Effector memory CD4-positive, alpha-beta T cell (primary cell): ENCODE data around the gene IGSF9.
A peak's percentile ranks its signal among the peaks of the same experiment; 100 is the strongest.

Experiments
- DNase-seq, 3 donors: peaks; one replicate each; pipeline ENCODE4 v3.0.0-alpha.2; 2020
- H3K27ac ChIP-seq: 2 replicates; pipeline ENCODE4 v1.7.0; 2013; ENCODE audit warnings: mild to moderate bottlenecking, low read length, moderate library complexity; ENCODE audit not compliant: insufficient read depth, poor library complexity, severe bottlenecking
- H3K27me3 ChIP-seq: replicated peaks from 2 replicates; pipeline ENCODE4 v1.7.0; 2013; ENCODE audit warnings: mild to moderate bottlenecking, low read length; ENCODE audit not compliant: insufficient read depth, control insufficient read depth, poor library complexity, severe bottlenecking
- H3K36me3 ChIP-seq: 2 replicates; pipeline ENCODE4 v1.7.0; 2013; ENCODE audit warnings: mild to moderate bottlenecking, low read length, moderate library complexity; ENCODE audit not compliant: control insufficient read depth, insufficient read depth
- H3K4me1 ChIP-seq: 2 replicates; pipeline ENCODE4 v1.7.0; 2013; ENCODE audit warnings: low read length, mild to moderate bottlenecking; ENCODE audit not compliant: control insufficient read depth, insufficient read depth, poor library complexity, severe bottlenecking
- H3K4me3 ChIP-seq: 2 replicates; pipeline ENCODE4 v1.7.0; 2013; ENCODE audit warnings: low read length, low read depth, mild to moderate bottlenecking; ENCODE audit not compliant: insufficient read depth, poor library complexity, severe bottlenecking
- H3K9me3 ChIP-seq: 2 replicates; pipeline ENCODE4 v1.7.0; 2013; ENCODE audit warnings: mild to moderate bottlenecking, low read length, moderate library complexity; ENCODE audit not compliant: control insufficient read depth
- total RNA-seq, 3 donors: gene quantifications; one replicate each; lab custom pipeline; 2026; lab: John Stamatoyannopoulos, UW

IGSF9 gene, protein sequence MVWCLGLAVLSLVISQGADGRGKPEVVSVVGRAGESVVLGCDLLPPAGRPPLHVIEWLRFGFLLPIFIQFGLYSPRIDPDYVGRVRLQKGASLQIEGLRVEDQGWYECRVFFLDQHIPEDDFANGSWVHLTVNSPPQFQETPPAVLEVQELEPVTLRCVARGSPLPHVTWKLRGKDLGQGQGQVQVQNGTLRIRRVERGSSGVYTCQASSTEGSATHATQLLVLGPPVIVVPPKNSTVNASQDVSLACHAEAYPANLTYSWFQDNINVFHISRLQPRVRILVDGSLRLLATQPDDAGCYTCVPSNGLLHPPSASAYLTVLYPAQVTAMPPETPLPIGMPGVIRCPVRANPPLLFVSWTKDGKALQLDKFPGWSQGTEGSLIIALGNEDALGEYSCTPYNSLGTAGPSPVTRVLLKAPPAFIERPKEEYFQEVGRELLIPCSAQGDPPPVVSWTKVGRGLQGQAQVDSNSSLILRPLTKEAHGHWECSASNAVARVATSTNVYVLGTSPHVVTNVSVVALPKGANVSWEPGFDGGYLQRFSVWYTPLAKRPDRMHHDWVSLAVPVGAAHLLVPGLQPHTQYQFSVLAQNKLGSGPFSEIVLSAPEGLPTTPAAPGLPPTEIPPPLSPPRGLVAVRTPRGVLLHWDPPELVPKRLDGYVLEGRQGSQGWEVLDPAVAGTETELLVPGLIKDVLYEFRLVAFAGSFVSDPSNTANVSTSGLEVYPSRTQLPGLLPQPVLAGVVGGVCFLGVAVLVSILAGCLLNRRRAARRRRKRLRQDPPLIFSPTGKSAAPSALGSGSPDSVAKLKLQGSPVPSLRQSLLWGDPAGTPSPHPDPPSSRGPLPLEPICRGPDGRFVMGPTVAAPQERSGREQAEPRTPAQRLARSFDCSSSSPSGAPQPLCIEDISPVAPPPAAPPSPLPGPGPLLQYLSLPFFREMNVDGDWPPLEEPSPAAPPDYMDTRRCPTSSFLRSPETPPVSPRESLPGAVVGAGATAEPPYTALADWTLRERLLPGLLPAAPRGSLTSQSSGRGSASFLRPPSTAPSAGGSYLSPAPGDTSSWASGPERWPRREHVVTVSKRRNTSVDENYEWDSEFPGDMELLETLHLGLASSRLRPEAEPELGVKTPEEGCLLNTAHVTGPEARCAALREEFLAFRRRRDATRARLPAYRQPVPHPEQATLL
- 0 to 0.17 (median 0) reads per million in 3 donors for total RNA-seq

DNA sequence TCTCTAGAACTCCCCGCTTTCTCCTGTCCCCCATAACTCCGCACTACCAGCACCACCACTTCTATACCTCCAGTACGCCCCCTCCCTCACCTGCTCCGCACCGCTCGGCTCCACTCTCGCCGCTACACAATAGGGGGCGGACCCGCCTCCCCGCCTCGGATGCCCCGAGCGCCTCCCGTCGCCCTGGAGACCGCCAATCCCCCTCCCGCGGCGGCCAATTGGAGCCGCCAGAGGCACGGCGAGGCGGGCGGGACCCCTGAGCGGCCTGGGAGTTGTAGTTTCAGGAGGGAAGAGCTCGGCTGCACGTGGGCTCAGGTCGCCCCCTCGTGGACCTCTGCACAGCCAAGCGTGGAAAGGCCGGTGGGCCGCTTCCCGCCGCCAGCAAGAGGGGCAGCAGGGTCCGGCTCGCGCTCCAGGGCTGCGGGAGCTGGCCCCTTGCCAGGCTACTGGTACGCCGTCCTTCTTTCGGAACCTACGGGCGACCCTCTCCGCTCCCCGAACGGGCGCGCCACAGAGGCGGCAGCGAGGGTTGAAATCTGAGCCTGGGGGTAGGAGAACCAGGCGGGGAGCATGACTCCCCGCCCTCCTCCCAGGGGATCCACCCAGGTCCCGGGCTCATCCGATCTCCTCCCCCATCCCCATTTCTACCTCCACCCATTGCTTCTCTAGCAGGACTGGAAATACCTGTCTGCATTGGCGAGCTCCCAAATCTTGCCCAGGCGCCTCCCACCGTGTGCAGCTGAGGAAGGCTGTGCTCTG lies at the start of gene IGSF9:
Gene IGSF9 (minus strand): TSS at position 131 of the 759 bp plus-strand sequence. CDS start 2,159 bp downstream, outside the sequence.
- DNase-seq = peak; percentile 34 to 67 (median 45)
- peaks cover 21% of the 10 kb centered on the region for H3K27me3 ChIP-seq
- H3K27ac ChIP-seq = no peak within 1 kb of the TSS
- peaks cover 9% of the 10 kb centered on the region for H3K4me1 ChIP-seq
- H3K4me3 ChIP-seq = peak within 1 kb of the TSS; percentile 31
- H3K36me3 ChIP-seq = no peaks in the 10 kb centered on the region
- no peaks in the 10 kb centered on the region for H3K9me3 ChIP-seq

DNA sequence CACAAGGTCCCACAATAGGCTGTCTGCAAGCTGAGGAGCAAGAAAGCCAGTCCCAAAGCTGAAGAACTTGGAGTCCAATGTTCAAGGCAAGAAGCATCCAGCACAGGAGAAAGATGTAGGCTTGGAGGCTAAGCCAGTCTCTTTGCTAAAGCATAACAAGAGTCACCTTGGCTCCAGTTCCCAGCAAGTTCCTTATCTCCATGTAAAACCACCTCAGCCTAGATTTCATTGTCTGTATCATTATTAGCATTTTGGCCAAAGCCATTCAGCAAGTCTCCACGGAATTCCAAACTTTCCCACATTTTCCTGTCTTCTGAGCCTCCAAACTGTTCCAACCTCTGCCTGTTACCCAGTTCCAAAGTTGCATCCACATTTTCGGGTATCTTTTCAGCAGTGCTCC lies 49.5 kb upstream of the IGSF9 start:
- Histone ChIP-seq H3K9me3 (no peaks in the 10 kb centered on the region), H3K36me3 (no peaks in the 10 kb centered on the region), H3K27me3 (no peaks in the 10 kb centered on the region), H3K27ac (no peak overlapping the region), H3K4me3 (no peak overlapping the region), H3K4me1 (no peaks in the 10 kb centered on the region)
- DNase-seq = no peak

DNA sequence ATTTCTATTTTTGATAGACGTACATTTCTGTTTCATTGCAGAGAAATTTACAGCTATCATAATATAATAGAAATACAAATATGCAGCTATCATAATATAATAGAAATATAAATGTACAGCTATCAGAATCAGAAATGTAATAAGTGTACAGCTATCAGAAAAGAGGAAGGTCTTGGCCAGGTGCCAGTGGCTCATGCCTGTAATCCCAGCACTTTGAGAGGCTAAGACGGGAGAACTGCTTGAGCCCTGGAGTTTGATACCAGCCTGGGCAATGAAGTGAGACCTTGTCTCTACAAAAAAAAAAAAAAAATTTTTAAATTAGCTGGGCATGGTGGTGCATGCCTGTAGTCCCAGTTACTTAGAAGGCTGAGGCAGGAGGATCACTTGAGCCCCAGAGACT lies 48.5 kb upstream of the IGSF9 start:
- no peak overlapping the region for H3K4me3 ChIP-seq
- DNase-seq = no peak
- H3K4me1 ChIP-seq = no peaks in the 10 kb centered on the region
- no peaks in the 10 kb centered on the region for H3K36me3 ChIP-seq
- H3K27me3 ChIP-seq = no peaks in the 10 kb centered on the region
- H3K9me3 ChIP-seq = no peaks in the 10 kb centered on the region
- no peak overlapping the region for H3K27ac ChIP-seq

DNA sequence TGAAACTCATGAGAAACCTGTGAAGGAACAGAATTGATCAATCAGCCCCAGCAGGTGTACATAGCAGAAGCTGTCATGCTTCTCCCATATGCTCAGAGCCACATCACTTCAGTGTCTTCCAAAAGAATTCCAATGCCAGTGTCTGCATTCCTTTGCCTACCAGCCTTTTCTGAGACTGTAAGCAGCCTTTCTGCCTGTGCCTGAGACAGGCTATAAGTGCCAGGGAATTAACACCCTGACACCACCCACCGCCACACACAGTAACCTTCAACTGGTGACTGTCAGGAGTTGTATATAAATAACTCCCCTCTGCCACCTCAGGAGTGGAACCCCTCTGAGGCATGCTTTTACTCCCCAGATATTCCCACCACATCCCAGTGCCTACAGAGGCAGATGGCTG lies 46.7 kb upstream of the IGSF9 start:
- H3K4me1 ChIP-seq = no peaks in the 10 kb centered on the region
- no peak overlapping the region for H3K4me3 ChIP-seq
- no peaks in the 10 kb centered on the region for H3K36me3 ChIP-seq
- no peaks in the 10 kb centered on the region for H3K9me3 ChIP-seq
- no peaks in the 10 kb centered on the region for H3K27me3 ChIP-seq
- no peak for DNase-seq
- no peak overlapping the region for H3K27ac ChIP-seq

DNA sequence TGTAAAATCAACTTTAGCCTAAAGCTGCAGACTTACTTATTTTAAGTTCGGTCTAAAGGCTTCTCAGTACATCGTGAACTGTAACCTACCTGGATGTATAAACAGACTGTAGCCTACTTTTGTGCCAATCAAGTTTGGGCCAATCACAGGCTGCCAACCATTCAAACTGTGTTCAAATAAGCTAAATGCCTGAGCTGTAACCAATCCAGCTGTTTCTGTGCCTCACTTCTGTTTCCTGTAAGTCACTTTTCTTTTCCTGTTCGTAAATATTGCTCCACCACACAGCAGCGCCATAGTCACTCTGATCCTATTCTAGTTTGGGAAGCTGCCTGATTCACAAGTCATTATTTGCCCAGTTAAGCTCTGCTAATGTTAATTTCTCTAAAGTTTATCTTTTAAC lies 46.1 kb upstream of the IGSF9 start:
- no peak for DNase-seq
- Histone ChIP-seq H3K4me1 (no peaks in the 10 kb centered on the region), H3K27ac (no peak overlapping the region), H3K9me3 (no peaks in the 10 kb centered on the region), H3K27me3 (no peaks in the 10 kb centered on the region), H3K36me3 (no peaks in the 10 kb centered on the region), H3K4me3 (no peak overlapping the region)

DNA sequence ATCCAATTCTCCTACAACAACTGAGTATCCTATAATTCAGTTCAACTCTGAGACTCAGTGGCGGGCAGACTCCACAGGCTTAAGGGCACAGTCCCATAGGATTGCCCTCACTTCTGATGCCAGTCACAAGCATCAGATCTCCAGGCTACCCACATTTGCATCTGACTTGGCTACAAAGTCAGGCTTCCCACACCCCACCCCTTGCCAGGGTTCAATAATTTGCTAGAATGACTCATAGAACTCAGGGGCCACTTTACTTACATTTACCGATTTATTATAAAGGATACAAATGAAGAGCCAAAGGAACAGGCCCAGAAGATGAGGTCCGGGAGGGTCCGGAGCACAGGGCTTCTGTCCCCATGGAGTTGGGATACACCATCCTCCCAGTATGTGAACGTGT lies 44.6 kb upstream of the IGSF9 start:
- Histone ChIP-seq H3K4me3 (no peak overlapping the region), H3K4me1 (no peaks in the 10 kb centered on the region), H3K27me3 (no peaks in the 10 kb centered on the region), H3K36me3 (no peaks in the 10 kb centered on the region), H3K27ac (no peak overlapping the region), H3K9me3 (no peaks in the 10 kb centered on the region)
- DNase-seq = no peak

DNA sequence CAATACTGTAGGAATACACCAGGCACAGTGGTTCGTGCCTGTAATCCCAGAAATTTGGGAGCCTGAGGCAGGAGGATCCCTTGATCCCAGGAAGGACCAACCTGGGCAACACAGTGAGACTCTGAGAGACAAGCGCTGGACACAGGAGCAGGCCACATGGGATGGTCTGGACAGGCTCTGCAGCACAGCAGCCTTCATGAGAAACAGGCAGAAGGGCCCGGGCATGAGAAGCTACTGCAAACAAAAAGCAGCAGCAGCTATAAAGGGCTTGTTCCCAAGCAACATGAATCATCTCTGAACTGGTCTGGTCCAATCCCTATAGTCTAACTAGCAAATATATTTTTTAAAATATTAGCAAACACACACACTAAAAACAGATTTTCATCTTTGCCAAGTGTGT lies 44.2 kb upstream of the IGSF9 start:
- DNase-seq = no peak
- H3K4me3 ChIP-seq = no peak overlapping the region
- no peaks in the 10 kb centered on the region for H3K9me3 ChIP-seq
- H3K4me1 ChIP-seq = no peaks in the 10 kb centered on the region
- H3K36me3 ChIP-seq = no peaks in the 10 kb centered on the region
- no peak overlapping the region for H3K27ac ChIP-seq
- no peaks in the 10 kb centered on the region for H3K27me3 ChIP-seq

DNA sequence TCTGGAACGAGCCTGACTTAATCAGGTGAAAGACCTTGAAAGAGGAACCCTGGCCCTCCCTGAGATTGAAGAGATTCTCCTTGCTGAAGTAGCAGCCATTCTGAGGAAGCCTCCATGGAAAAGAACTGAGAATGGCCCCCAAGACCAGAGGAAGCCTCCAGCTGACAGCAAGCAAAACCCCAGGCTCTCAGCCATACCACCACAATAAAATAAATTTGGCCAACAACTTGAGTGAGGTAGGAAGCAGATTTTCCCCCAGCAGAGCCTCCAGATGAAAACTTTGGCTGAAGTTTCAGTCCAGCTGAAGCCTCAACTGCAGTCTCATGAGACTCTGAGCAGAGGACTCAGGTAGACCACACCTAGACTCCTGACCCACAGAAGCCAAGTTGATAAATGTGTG lies 42.6 kb upstream of the IGSF9 start:
- no peaks in the 10 kb centered on the region for H3K9me3 ChIP-seq
- no peaks in the 10 kb centered on the region for H3K4me1 ChIP-seq
- no peak for DNase-seq
- H3K4me3 ChIP-seq = no peak overlapping the region
- H3K36me3 ChIP-seq = no peaks in the 10 kb centered on the region
- H3K27me3 ChIP-seq = no peaks in the 10 kb centered on the region
- H3K27ac ChIP-seq = no peak overlapping the region

DNA sequence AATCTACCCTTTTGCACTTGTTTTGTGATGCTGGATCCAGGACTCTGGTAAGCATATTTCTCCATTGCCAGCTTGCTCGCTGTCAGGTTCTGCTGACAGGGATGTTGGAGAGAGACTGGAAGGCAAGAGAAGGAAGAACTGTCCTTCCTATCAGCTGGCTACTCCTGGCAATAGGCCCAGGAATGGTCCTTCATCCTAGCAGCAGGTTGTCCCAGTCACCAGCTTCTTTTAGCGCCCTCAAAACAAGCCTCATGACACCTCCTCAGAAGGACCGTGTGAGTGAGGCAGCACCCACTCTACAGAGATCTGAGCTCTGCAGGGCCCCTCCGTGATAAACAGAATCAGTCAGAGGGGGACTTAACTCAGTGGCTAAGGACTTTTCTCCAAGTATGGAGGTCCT lies 41.8 kb upstream of the IGSF9 start:
- H3K27ac ChIP-seq = no peak overlapping the region
- no peaks in the 10 kb centered on the region for H3K27me3 ChIP-seq
- H3K4me1 ChIP-seq = no peaks in the 10 kb centered on the region
- no peaks in the 10 kb centered on the region for H3K36me3 ChIP-seq
- H3K9me3 ChIP-seq = no peaks in the 10 kb centered on the region
- H3K4me3 ChIP-seq = no peak overlapping the region
- DNase-seq = no peak
